GM21367 (cell line): Measurements from ENCODE around the gene SMAP1.

Experiments used
- ATAC-seq: cut with Tn5 transposase; IDR thresholded peaks from one replicate; pipeline ENCODE4 v1.9.1; 2021; ENCODE audit not compliant: unreplicated experiment

SMAP1 gene

GRCh38 chr6:70680396-70680795, 12.7 kb downstream of the SMAP1 start:
- ATAC-seq: no peak

DNA sequence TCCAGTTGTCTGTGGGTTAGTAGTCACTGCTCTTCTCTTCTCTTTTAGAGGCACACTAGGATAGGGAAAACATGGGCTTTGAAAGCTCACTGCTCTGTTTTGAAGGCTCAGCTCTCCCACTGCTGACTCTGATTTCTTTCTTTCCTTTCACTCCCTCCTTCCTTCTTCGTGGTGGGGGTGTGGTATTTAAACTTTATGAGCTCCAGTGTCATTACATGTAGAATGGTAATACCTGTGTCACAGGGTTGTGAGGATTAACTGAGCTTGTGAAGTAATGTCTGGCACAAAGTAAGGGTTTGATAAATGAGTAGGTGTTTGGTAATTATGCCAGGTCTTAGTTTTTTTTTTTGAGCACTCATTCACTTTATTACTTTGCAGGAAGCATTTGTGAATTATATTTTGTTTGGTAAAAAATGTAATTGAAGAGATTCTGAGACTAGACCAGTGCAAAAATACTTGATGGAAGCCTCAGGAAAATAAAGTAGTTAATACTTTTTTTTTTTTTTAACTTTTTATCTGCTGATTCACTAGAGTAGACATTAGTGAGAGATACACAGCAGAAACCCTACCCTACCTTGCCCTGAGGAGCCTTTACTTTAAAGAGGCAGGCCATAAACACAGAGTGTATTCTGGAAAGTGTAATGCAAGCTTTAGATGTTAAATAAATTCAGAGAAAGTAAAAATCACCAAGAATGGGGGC, 17.3 kb downstream of the SMAP1 start:
- no peak for ATAC-seq

DNA sequence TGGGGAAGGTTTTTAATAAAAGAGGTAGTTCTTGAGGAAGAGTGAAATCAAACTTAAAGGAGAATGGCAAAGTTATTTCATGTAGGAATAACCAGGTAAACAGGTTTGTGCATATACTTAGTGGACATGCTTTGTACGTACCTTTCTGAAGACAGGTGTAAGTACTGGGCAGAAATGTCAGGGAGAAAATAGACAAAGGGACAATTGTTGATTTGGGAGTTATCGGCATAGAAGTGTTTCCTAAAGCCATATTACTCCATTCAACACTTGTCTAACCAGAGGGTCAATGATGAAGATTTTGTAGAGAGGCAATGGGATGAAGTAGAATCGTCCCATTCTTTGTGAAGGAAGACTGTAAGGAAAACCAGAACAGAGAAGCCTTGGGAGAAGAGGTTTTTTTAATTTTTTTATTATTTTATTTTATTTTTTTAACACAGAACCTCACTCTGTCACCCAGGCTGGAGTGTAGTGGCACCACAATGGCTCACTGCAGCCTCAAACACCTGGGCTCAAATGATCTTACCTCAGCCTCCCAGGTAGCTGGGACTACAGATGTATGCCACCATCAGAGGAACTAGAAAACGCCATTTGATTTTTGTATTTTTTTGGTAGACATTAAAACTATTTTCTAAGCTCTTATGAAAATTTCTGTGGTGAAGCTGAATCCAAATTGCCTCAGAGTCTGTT, 18.0 kb downstream of the SMAP1 start:
- ATAC-seq: no peak

GRCh38 chr6:70686548-70687133, 19.0 kb downstream of the SMAP1 start:
- no peak for ATAC-seq

GRCh38 chr6:70693887-70694286, 26.2 kb downstream of the SMAP1 start:
- ATAC-seq: no peak

DNA sequence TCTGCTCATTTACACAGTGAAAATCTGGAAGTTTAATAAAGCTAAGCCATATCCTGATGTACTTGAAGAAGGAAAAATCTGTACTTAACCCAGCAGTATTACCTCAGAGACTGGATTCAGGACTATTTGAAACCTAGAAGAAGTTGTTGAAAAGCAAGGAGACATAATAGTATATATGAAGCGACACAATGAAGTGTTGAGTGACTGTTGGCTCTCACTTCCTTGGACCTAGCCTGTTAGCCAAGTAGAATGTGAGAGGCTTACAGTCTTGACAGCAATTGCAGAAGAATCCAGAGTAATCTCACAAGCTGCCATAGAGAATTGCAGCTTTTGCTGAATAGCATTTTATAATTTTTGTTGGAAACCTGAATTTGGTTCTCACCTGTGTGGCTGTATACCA, 26.7 kb downstream of the SMAP1 start:
- no peak for ATAC-seq

DNA sequence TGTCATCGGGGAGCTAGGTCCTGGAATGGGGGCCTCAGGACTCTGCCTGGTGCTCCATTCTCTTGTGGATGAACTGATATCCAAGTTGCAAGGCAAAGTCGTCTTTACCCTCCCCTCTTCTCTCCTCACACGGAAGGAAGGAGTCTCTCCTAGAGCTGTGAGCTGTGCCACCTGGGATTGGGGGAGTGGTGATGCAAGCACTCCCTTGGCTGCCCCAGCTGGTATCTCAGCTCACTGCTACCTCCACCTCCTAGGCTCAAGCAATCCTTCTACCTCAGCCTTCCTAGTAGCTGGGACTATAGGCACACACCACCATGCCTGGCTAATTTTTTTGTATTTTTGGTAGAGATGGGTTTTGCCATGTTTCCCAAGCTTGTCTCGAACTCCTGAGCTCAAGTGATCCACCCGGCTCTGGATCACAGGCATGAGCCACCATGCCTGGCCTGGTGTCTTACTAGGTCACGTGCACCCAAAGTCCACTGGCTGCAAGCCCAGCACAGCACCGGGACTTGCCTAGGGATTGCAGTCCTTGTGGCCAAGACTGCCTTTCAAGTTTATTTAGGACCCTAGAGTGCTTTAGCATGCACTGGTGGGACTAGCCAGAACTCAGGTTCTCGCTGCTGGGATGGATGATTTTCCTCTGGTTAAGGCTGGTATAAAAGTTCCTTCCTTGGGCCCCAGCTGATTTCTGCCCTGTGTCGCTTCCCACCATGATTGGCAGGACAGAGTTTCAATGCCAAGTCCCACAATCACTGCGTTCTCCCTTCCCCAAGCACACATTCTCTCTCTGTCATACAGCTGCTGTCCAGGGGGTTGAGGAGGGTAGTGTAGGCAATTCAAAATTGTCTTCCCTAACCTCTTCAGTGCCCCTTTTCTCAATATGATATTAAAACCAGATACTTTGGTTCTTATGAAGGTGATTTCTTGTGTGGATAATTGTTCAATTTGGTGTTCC, 33.5 kb downstream of the SMAP1 start:
- ATAC-seq: no peak

GRCh38 chr6:70705772-70706171, 38.1 kb downstream of the SMAP1 start:
- ATAC-seq: no peak

GRCh38 chr6:70706491-70707123, 38.9 kb downstream of the SMAP1 start:
- ATAC-seq: no peak

DNA sequence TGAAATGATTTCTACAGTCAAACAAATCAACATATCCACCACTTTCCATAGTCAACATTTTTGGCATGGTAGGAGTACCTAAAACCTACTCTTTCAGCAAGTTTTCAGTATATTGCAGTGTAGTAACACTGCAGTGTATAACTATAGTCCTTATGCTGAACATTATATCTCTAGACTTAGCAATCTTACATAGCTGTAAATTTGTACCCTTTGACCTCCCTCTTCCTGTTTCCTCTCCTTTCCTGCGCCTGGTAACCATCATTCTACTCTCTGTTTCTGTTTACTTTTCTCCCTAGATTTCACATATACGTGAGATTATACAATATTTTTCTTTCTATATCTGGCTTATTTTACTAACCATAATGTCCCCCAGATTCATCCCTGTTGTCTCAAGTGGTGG, 40.2 kb downstream of the SMAP1 start:
- no peak for ATAC-seq

GRCh38 chr6:70708448-70708847, 40.8 kb downstream of the SMAP1 start:
- no peak for ATAC-seq

GRCh38 chr6:70709826-70710225, 42.1 kb downstream of the SMAP1 start:
- ATAC-seq: no peak

GRCh38 chr6:70714716-70715257, 47.1 kb downstream of the SMAP1 start:
- ATAC-seq: no peak

DNA sequence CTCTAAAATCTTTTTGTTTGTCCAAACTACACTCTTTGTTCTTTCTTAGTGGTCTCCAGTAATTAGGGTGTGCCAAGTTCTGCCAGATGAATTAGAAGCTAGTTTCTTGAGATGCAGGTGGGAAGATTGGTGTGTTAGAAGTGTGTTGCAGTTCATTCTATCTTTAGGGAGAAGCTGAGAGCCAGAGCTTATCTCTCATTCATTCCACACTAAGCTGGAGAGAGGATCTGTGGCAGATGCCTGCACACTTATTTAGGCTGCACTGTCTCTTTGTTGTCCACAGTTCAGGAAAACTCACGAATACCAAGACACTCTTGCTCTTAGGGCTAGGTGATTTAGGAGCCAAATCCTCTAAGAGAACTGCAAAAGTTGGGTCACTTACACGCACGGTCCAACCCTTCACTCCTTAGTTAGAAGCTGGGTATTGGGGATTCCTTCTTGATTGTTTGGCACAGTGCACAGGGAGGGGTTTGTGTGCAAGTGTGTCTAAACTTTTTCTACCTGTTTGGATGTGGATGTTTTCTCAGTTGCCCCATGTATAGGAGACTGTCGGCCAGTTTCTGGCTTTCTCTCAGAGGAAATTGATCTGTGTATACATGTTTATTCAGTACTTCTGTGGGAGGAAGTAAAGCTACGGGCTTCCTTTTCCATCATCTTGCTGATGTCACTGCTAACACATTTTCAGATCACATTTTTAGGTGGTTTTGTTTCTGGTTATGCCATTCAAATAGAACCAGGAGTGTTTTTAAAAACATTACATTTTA, 49.5 kb downstream of the SMAP1 start:
- peak; percentile 48 for ATAC-seq

DNA sequence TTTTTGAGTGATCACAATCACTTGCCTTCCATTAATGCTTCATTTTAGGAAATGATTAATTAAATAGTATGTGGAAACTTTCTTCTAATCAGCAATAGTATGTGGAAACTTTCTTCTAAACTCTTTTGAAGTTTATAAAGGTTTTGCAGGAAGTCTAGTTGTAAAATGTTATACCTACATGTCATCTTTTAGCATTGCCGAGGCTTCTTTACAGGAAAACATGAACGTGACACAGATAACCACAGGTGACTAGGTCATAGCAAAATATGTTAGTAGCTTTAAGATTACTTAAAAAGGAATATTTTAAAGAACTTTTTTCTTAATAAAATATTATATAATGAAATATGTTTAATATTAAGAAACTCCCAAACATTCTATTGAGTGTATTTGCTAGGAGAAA, 56.8 kb downstream of the SMAP1 start:
- no peak for ATAC-seq

DNA sequence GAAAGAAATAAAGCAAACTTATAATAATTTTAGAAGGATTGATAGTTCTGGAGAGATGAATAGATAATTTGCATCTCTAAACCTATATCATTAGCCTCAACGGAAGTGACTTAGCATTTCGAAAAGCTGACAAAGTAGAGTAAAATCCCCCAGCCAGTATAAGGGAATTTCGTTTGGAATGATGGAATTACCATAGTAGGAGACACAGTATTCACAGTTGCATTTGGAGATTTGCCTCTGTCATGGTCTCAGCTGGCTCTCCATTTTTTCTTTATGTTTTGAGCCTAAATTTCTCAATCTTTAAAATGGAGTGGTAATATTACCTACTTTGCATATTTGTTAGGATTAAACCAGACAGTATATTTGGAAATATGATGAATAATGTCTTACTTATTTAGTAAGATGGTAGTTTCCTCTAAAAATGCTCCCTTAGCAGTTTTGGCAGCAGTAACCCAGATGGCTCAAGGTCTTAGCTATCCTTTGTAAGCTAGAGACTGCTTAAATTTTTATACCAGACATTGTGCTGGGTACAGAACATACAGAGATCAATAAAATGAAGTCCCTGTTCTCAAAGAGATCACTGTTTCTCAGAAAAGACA, 58.2 kb downstream of the SMAP1 start:
- ATAC-seq: no peak

DNA sequence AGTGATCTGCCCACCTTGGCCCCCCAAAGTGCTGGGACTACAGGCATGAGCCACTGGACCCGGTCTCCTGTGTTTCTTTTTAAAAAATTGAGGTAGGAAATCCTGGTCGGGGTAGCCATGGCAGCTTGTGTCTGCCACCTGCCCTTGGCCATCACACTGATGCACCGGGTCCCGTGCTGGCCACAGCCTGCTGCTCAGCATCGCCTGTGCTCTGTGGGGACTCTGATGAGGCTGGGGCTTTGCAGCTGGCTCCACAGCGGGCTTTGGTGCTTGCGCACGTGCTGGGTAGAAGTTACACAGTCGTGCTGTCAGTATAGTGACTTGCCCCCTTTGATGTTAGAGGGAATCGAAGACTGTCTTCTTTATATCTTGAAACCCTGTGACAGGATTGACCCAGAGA, 66.7 kb downstream of the SMAP1 start:
- no peak for ATAC-seq

DNA sequence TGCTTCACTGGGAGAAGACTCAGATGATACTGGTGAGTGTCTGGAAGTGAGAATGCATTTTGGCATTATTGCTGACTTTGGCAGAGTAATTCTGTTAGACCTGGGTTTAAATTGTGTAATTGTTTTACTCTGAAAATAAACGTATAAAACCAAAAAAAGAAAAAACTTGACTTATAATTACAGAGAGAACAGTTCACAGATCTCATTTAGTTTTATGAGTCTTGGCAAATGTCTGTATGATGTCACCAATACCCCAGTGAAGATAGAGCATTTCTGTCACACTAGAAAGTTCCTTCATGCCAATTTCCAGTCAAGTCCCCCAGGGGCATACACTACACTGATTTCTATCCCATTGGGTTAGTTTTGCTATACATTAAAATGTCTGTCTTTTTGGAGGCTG, 67.3 kb downstream of the SMAP1 start:
- no peak for ATAC-seq

DNA sequence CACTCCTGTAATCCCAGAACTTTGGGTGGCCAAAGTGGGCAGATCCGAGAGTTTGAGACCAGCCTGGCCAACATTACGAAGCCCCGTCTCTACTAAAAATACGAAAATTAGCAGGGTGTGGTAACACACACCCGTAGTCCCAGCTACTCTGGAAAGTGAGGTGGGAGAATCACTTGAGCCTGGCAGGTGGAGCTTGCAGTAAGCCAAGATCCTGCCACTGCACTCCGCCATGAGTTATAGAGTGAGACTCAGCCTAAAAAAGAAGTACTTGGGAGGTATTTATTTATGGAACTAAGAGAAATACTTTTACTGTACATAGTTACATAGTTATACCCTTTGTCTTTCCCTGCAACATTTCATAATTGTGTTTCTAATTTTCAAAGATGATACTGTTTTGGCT, 67.8 kb downstream of the SMAP1 start:
- ATAC-seq: no peak
